ENCODE data around the gene GNG7.
A peak's percentile ranks its signal among the peaks of the same experiment; 100 is the strongest.

GRCh38 chr19:2602391-2603181 is 99.9 kb downstream of the GNG7 start:
- TF ChIP-seq CTCF (IDR thresholded peaks at IDR 0.05) (no peak), EP300 (IDR thresholded peaks at IDR 0.05) (peak; percentile 88), POLR2AphosphoS5 (IDR thresholded peaks at IDR 0.05) (peak in 2 of 3 donors; percentile 76 to 92), POLR2A (IDR thresholded peaks at IDR 0.05) (no peak)

Data from suprapubic skin (tissue), 4 donors.